Renal cortex interstitium (tissue), 11 donors: Measurements from ENCODE around the gene CDC42EP1. TPM values are rescaled to one million over a fixed set of nuclear protein-coding genes. Genes with fewer than 3 reads are reported as not detected.
"Not testable (repeated sequence)": the region's sequence is repeated elsewhere in the genome, so short reads cannot be mapped to it uniquely, and the experiment has no call there.

Source experiments
- DNase-seq, 11 donors: peaks; one replicate each; pipeline ENCODE4 v3.0.0-alpha.2; 2013; ENCODE audit warnings: low read depth in 9 of 11, low spot score in 4 of 11; ENCODE audit errors: extremely low read depth in 1 of 11
- polyA plus RNA-seq, 3 donors: library from polyadenylated mRNA; unstranded; fragments of 120-200 nt; gene quantifications; one replicate each; pipeline ENCODE4 v1.2.1, GENCODE V29; 2013; ENCODE audit not compliant: insufficient read length in 3 of 3

Gene CDC42EP1
- polyA plus RNA-seq, 3 donors = 33.3 to 54.7 (median 49.4) TPM

- no peak for DNase-seq
Observed at GRCh38 chr22:37601203-37601539, 40.9 kb downstream of the CDC42EP1 start.

- DNase-seq = peak in 3 of 11 donors; percentile 83 to 85 (median 84)
Observed at GRCh38 chr22:37601540-37602442, 41.5 kb downstream of the CDC42EP1 start.

GRCh38 chr22:37602546-37603277, 42.4 kb downstream of the CDC42EP1 start:
- not testable (repeated sequence) for DNase-seq

- DNase-seq = no peak
Observed at GRCh38 chr22:37604074-37604473, 43.8 kb downstream of the CDC42EP1 start.

GRCh38 chr22:37604875-37605274, 44.6 kb downstream of the CDC42EP1 start:
- no peak for DNase-seq

GRCh38 chr22:37607010-37607934, 47.0 kb downstream of the CDC42EP1 start:
- peak in 8 of 11 donors; percentile 80 to 87 (median 83) for DNase-seq

GRCh38 chr22:37607935-37608476, 47.7 kb downstream of the CDC42EP1 start:
- DNase-seq = no peak

- peak; percentile 88 to 96 (median 94) for DNase-seq
Observed at GRCh38 chr22:37608477-37609239, 48.4 kb downstream of the CDC42EP1 start, which contains the start of gene GGA1. Gene GGA1 (plus strand): TSS chr22:37608834. CDS start chr22:37608861, 27 bp downstream.

GRCh38 chr22:37609240-37610152, 49.2 kb downstream of the CDC42EP1 start:
- no peak for DNase-seq

GRCh38 chr22:37610153-37610475, 49.8 kb downstream of the CDC42EP1 start:
- not testable (repeated sequence) for DNase-seq

GRCh38 chr22:37610480-37611129, 50.3 kb downstream of the CDC42EP1 start:
- no peak for DNase-seq

- no peak for DNase-seq
Observed at GRCh38 chr22:37611207-37611606, 50.9 kb downstream of the CDC42EP1 start.

- DNase-seq = no peak
Observed at GRCh38 chr22:37616201-37617083, 56.2 kb downstream of the CDC42EP1 start.

- no peak for DNase-seq
Observed at GRCh38 chr22:37617431-37617830, 57.2 kb downstream of the CDC42EP1 start.

- DNase-seq = no peak
Observed at GRCh38 chr22:37618072-37618656, 57.9 kb downstream of the CDC42EP1 start.
